ENCODE data around the gene ALDH1A2. TPM values are rescaled to one million over a fixed set of nuclear protein-coding genes. Genes with fewer than 3 reads are reported as not detected.

ALDH1A2 gene
- polyA plus RNA-seq, 1 donor from 2014 or later, result 0.24 TPM

DNA sequence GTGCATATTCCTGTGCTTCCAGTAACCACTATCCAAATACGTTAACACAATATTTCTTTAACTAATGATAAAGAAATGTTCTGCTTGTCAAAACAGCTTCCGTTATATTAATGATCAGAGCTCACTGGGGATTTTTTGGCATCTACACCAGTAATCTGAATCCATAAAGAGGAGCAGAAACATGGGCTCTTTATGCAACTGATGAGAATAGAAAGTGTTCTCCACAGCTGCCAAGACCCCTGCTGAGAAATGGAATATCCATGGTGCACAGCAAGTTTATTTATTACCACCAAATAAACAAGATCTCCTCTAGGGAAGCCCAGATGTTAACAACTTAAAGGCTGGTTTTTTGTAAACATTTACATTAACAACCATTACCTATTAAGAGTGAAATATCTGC lies 54.5 kb downstream of the ALDH1A2 start:
- no peak overlapping the region for H3K4me3 ChIP-seq (ENCODE audit: low read length)
- H3K36me3 ChIP-seq (ENCODE audit: insufficient read depth, low read length), result no peaks in the 10 kb centered on the region
- no peaks in the 10 kb centered on the region for H3K27me3 ChIP-seq (ENCODE audit: insufficient read depth, low read depth, low read length)
- no peaks in the 10 kb centered on the region for H3K9me3 ChIP-seq (ENCODE audit: low read length)
- H4K20me1 ChIP-seq (ENCODE audit: insufficient read depth), result no peaks in the 10 kb centered on the region
- H2AFZ ChIP-seq (ENCODE audit: low read depth, low read length), result no peak overlapping the region
- H3K4me2 ChIP-seq (ENCODE audit: low read length), result no peak overlapping the region
- TF ChIP-seq EZH2 (IDR thresholded peaks at IDR 0.05; ENCODE audit: borderline replicate concordance, insufficient read depth, low read length, poor library complexity, severe bottlenecking), result no peak
- no peak for TF ChIP-seq SMC3 (conservative IDR thresholded peaks at IDR 0.05; ENCODE audit: poor library complexity)
- TF ChIP-seq TAF1 (IDR thresholded peaks at IDR 0.05; ENCODE audit: low read depth), result no peak
- TF ChIP-seq, protein P1, sequence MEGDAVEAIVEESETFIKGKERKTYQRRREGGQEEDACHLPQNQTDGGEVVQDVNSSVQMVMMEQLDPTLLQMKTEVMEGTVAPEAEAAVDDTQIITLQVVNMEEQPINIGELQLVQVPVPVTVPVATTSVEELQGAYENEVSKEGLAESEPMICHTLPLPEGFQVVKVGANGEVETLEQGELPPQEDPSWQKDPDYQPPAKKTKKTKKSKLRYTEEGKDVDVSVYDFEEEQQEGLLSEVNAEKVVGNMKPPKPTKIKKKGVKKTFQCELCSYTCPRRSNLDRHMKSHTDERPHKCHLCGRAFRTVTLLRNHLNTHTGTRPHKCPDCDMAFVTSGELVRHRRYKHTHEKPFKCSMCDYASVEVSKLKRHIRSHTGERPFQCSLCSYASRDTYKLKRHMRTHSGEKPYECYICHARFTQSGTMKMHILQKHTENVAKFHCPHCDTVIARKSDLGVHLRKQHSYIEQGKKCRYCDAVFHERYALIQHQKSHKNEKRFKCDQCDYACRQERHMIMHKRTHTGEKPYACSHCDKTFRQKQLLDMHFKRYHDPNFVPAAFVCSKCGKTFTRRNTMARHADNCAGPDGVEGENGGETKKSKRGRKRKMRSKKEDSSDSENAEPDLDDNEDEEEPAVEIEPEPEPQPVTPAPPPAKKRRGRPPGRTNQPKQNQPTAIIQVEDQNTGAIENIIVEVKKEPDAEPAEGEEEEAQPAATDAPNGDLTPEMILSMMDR (IDR thresholded peaks at IDR 0.05; ENCODE audit: poor library complexity, severe bottlenecking), result no peak
- TF ChIP-seq, protein P2, sequence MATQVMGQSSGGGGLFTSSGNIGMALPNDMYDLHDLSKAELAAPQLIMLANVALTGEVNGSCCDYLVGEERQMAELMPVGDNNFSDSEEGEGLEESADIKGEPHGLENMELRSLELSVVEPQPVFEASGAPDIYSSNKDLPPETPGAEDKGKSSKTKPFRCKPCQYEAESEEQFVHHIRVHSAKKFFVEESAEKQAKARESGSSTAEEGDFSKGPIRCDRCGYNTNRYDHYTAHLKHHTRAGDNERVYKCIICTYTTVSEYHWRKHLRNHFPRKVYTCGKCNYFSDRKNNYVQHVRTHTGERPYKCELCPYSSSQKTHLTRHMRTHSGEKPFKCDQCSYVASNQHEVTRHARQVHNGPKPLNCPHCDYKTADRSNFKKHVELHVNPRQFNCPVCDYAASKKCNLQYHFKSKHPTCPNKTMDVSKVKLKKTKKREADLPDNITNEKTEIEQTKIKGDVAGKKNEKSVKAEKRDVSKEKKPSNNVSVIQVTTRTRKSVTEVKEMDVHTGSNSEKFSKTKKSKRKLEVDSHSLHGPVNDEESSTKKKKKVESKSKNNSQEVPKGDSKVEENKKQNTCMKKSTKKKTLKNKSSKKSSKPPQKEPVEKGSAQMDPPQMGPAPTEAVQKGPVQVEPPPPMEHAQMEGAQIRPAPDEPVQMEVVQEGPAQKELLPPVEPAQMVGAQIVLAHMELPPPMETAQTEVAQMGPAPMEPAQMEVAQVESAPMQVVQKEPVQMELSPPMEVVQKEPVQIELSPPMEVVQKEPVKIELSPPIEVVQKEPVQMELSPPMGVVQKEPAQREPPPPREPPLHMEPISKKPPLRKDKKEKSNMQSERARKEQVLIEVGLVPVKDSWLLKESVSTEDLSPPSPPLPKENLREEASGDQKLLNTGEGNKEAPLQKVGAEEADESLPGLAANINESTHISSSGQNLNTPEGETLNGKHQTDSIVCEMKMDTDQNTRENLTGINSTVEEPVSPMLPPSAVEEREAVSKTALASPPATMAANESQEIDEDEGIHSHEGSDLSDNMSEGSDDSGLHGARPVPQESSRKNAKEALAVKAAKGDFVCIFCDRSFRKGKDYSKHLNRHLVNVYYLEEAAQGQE (IDR thresholded peaks at IDR 0.05; ENCODE audit: borderline replicate concordance), result no peak
- no peak for TF ChIP-seq EP300 (conservative IDR thresholded peaks at IDR 0.05; ENCODE audit: poor library complexity, severe bottlenecking)
- TF ChIP-seq RAD21 (conservative IDR thresholded peaks at IDR 0.05), result no peak
- TF ChIP-seq MXI1 (conservative IDR thresholded peaks at IDR 0.05; ENCODE audit: poor library complexity, severe bottlenecking), result no peak
- TF ChIP-seq POLR2AphosphoS5 (IDR thresholded peaks at IDR 0.05), result no peak
- H3K27ac ChIP-seq (ENCODE audit: low read length), result no peak overlapping the region
- H3K9ac ChIP-seq (ENCODE audit: low read length), result no peak overlapping the region
- H3K9me2 ChIP-seq (ENCODE audit: insufficient read depth, low read length), result no peaks in the 10 kb centered on the region
- H3K79me2 ChIP-seq (replicated peaks; ENCODE audit: insufficient read depth, low read length), result no peaks in the 10 kb centered on the region
- H3F3A ChIP-seq (ENCODE audit: insufficient read depth, low read length, poor library complexity, severe bottlenecking), result no peaks in the 10 kb centered on the region

DNA sequence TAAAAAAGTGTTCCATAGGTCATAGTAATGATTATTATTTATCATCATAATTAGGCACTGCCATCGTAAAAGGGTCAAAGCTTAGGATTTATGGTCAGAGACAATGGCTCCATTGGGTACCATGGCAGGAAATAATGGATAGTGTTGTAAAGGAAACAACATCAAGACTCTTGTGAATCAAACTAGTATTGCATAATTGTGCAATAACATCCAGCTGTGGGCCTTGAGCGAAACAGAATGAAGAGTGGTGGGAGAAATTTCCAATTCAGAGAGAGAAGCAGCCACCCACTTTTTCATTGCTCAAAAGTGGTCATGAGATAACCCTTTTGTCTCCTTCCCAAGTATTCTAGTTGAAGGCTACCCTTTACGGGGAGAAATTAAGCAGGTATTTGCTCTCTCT lies 61.7 kb downstream of the ALDH1A2 start:
- Histone ChIP-seq H3K9me3 (ENCODE audit: low read length) (no peaks in the 10 kb centered on the region), H3K9ac (ENCODE audit: low read length) (no peak overlapping the region), H3F3A (ENCODE audit: insufficient read depth, low read length, poor library complexity, severe bottlenecking) (no peaks in the 10 kb centered on the region), H3K79me2 (replicated peaks; ENCODE audit: insufficient read depth, low read length) (no peaks in the 10 kb centered on the region), H3K27ac (ENCODE audit: low read length) (no peak overlapping the region), H3K9me2 (ENCODE audit: insufficient read depth, low read length) (no peaks in the 10 kb centered on the region), H4K20me1 (ENCODE audit: insufficient read depth) (no peaks in the 10 kb centered on the region), H2AFZ (ENCODE audit: low read depth, low read length) (no peak overlapping the region), H3K4me2 (ENCODE audit: low read length) (no peak overlapping the region), H3K36me3 (ENCODE audit: insufficient read depth, low read length) (no peaks in the 10 kb centered on the region), H3K27me3 (ENCODE audit: insufficient read depth, low read depth, low read length) (no peaks in the 10 kb centered on the region), H3K4me3 (ENCODE audit: low read length) (no peak overlapping the region)
- TF ChIP-seq EZH2 (IDR thresholded peaks at IDR 0.05; ENCODE audit: borderline replicate concordance, insufficient read depth, low read length, poor library complexity, severe bottlenecking), result no peak
- TF ChIP-seq RAD21 (conservative IDR thresholded peaks at IDR 0.05), result no peak

Data from neural cell (in vitro differentiated cells).